KMS-11 (cell line): ENCODE data around the gene PIK3CG.
"Not testable (repeated sequence)": the region's sequence is repeated elsewhere in the genome, so short reads cannot be mapped to it uniquely, and the experiment has no call there.

Experiments
- H2AFZ ChIP-seq: fragments of 200-600 bp; sonication (generic); 2 replicates; pipeline ENCODE4 v1.6.1; 2016; ENCODE audit warnings: antibody characterized with exemption, mixed run types, low read depth
- H3K27ac ChIP-seq: fragments of 200-600 bp; sonication (generic); 2 replicates; pipeline ENCODE4 v1.6.1; 2016; ENCODE audit warnings: mild to moderate bottlenecking, mixed run types
- H3K27me3 ChIP-seq: fragments of 200-600 bp; sonication (generic); 2 replicates; pipeline ENCODE4 v1.6.1; 2017; ENCODE audit warnings: mild to moderate bottlenecking, low read depth, mixed run types, moderate library complexity; ENCODE audit not compliant: insufficient read depth
- H3K36me3 ChIP-seq: fragments of 200-600 bp; sonication (generic); 2 replicates; pipeline ENCODE4 v1.6.1; 2017; ENCODE audit warnings: mild to moderate bottlenecking, mixed run types; ENCODE audit not compliant: insufficient read depth
- H3K4me1 ChIP-seq: fragments of 200-600 bp; sonication (generic); 2 replicates; pipeline ENCODE4 v1.6.1; 2016; ENCODE audit warnings: mild to moderate bottlenecking, low read depth, mixed run types; ENCODE audit not compliant: poor library complexity, severe bottlenecking
- H3K4me2 ChIP-seq: fragments of 200-600 bp; sonication (generic); 2 replicates; pipeline ENCODE4 v1.7.0; 2016; ENCODE audit warnings: mild to moderate bottlenecking, mixed run types
- H3K4me3 ChIP-seq: fragments of 200-600 bp; sonication (generic); IDR thresholded peaks from 2 replicates; pipeline ENCODE4 v1.6.1; 2017; ENCODE audit warnings: low read depth, low read length, mixed read lengths; ENCODE audit not compliant: insufficient read depth
- H3K79me2 ChIP-seq: fragments of 200-600 bp; sonication (generic); 2 replicates; pipeline ENCODE4 v1.6.1; 2016; ENCODE audit warnings: low read depth, mixed run types; ENCODE audit not compliant: insufficient read depth
- H3K9ac ChIP-seq: fragments of 200-600 bp; sonication (generic); 2 replicates; pipeline ENCODE4 v1.6.1; 2016; ENCODE audit warnings: mild to moderate bottlenecking, mixed run types
- H4K20me1 ChIP-seq: fragments of 200-600 bp; sonication (generic); 2 replicates; pipeline ENCODE4 v1.6.1; 2016; ENCODE audit warnings: mild to moderate bottlenecking, mixed run types; ENCODE audit not compliant: insufficient read depth
- TF ChIP-seq, protein P1 (sequence below): fragments of 200-600 bp; sonication (generic); conservative IDR thresholded peaks from 2 replicates; pipeline ENCODE4 v1.6.1; 2017; ENCODE audit warnings: low read depth, mild to moderate bottlenecking, antibody characterized with exemption, low read length, moderate library complexity, mixed read lengths

PIK3CG gene

DNA sequence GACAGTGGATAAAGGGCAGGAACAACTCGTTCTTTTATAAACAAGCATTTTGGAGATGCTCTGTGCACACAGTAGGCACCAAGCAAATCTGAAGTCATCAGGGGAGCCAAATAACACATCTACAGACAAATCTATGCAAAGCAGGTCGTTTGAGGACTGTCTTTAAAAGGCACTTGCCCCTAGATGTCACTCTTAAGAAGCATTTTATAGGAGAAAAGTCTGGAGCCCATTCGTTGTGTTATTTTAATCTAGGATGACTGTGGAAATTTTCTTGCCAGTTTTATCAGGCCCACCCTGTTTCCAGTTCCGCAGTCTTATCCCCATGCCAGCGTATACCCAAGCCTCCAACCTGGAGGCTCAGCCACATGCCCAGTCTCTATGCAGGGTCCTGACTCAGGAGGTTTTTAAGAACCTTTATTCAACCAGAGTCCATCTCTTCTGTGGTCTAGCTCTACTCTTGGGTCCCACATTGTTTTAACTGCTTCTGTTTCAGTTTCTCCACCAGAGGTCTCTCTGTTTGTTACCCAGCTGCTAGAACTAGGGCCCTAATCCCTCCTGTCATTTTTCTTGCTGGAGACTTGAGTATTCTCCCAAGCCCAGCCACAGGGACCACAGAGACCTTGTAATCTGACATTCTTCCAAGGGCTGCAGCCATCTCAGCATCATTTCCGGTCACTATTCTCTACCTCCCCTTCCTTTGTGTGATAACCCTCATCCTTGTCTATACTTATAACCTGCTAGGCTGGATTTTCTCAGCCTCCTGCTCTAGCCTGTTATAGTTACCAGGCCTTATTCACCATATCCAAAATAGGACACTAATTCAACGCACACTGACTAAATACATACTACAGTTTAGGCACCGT lies 26.7 kb downstream of the PIK3CG start:
- H3K79me2 ChIP-seq = no peaks in the 10 kb centered on the region
- H3K27me3 ChIP-seq = no peaks in the 10 kb centered on the region
- H3K36me3 ChIP-seq = no peaks in the 10 kb centered on the region
- H3K4me1 ChIP-seq = peaks cover 88% of the 10 kb centered on the region
- H3K27ac ChIP-seq = no peak overlapping the region; the same call in 1 of the 2 replicates
- H3K9ac ChIP-seq = no peak overlapping the region
- H3K4me3 ChIP-seq = no peak overlapping the region
- H2AFZ ChIP-seq = no peak overlapping the region
- TF ChIP-seq, protein P1, sequence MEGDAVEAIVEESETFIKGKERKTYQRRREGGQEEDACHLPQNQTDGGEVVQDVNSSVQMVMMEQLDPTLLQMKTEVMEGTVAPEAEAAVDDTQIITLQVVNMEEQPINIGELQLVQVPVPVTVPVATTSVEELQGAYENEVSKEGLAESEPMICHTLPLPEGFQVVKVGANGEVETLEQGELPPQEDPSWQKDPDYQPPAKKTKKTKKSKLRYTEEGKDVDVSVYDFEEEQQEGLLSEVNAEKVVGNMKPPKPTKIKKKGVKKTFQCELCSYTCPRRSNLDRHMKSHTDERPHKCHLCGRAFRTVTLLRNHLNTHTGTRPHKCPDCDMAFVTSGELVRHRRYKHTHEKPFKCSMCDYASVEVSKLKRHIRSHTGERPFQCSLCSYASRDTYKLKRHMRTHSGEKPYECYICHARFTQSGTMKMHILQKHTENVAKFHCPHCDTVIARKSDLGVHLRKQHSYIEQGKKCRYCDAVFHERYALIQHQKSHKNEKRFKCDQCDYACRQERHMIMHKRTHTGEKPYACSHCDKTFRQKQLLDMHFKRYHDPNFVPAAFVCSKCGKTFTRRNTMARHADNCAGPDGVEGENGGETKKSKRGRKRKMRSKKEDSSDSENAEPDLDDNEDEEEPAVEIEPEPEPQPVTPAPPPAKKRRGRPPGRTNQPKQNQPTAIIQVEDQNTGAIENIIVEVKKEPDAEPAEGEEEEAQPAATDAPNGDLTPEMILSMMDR = peak; percentile 31
- peak overlapping the region; percentile 48; the same call in 1 of the 2 replicates for H3K4me2 ChIP-seq
- H4K20me1 ChIP-seq = no peaks in the 10 kb centered on the region

DNA sequence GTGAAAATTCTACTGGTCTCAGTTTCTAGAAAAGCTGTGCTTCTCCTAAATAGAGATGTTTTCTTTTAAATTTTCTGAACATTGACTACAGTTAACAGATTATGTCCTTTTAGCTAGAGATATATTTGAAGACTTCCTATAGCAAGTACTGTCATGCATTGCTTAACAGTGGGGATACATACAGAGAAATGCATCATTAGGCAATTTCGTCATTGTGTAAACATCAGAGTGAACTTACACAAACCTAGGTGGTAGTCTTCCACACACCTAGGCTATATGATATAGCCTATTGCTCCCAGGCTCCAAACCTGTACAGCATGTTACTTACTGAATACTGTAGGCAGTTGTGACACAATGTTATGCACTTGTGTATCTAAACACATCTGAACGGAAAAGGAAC lies 28.5 kb downstream of the PIK3CG start:
- Histone ChIP-seq H3K4me2 (no peak overlapping the region), H3K4me1 (peaks cover 69% of the 10 kb centered on the region), H2AFZ (no peak overlapping the region), H3K27ac (no peak overlapping the region), H3K4me3 (no peak overlapping the region), H3K36me3 (no peaks in the 10 kb centered on the region), H4K20me1 (no peaks in the 10 kb centered on the region), H3K9ac (no peak overlapping the region), H3K79me2 (no peaks in the 10 kb centered on the region), H3K27me3 (no peaks in the 10 kb centered on the region)
- TF ChIP-seq, protein P1 = no peak

DNA sequence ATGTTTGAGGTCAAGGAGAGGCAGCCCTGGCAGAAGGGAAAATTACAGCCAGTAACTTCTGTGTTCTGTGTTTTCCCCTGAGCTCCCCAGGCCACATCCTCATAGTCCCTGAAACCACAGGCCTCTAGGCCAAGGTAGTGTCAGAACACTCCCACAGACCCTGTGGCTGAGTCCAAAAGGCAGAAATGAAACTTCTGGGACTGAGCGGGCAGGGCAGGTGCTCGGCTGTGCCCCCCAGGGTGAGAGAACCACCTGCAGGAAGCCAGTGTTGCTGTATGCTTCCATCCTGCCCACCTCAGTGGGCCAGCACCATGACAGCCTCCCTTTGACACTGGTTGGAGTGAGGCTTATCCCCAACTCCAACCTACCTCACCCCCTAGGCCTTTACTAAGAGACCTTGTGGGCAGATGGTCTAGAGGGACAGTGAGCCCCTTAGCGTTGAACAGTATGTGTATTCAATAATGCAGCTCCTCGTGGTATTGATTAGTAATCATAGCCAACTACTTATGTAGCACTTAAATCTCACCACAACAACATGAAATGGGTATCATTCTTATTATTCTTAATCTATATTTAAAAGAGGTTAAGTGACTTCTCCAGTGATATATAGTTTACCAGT lies 30.3 kb downstream of the PIK3CG start:
- Histone ChIP-seq H3K4me2 (peak overlapping the region; percentile 88), H3K79me2 (no peaks in the 10 kb centered on the region), H3K36me3 (no peaks in the 10 kb centered on the region), H4K20me1 (no peaks in the 10 kb centered on the region), H2AFZ (no peak overlapping the region), H3K27ac (peak overlapping the region; percentile 47), H3K4me1 (peaks cover 61% of the 10 kb centered on the region), H3K4me3 (no peak overlapping the region), H3K27me3 (no peaks in the 10 kb centered on the region), H3K9ac (no peak overlapping the region)
- TF ChIP-seq, protein P1 = no peak

DNA sequence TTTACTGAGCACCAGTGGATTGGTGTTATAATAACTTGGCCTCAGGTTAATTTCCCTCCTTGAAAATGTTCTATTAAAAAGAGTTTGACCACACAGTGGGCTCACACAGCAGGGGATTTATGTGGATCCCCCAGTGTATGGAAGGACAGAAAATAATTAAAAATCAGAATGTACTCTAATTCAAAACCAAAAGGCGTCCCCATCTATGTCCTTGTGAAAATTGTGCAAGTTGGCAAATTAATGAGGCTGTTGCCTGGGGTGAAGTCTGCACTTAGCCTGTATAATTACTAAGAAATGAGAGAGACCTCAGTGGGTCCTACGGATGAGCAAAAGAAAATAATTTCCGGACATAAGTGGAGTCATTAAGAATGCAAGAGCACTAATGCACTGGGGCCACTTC lies 31.1 kb downstream of the PIK3CG start:
- H3K27me3 ChIP-seq = no peaks in the 10 kb centered on the region
- H3K4me2 ChIP-seq = peak overlapping the region; percentile 88; the same call in 1 of the 2 replicates
- no peak overlapping the region for H2AFZ ChIP-seq
- no peak overlapping the region for H3K4me3 ChIP-seq
- TF ChIP-seq, protein P1 = no peak
- peaks cover 52% of the 10 kb centered on the region for H3K4me1 ChIP-seq
- no peaks in the 10 kb centered on the region for H4K20me1 ChIP-seq
- no peaks in the 10 kb centered on the region for H3K36me3 ChIP-seq
- no peak overlapping the region for H3K27ac ChIP-seq
- H3K9ac ChIP-seq = no peak overlapping the region
- no peaks in the 10 kb centered on the region for H3K79me2 ChIP-seq

DNA sequence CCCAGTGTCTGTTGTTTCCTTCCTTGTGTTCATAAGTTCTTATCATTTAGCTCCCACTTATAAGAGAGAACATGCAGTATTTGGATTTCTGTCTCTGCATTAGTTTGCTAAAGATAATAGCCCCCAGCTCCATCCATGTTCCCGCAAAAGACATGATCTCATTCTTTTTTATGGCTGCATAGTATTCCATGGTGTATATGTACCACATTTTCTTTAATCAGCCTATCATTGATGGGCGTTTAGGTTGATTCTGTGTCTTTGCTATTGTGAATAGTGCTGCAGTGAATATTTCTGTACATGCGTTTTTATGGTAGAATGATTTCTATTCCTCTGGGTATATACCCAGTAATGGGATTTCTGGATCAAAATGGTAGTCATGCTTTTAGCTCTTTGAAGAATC lies 32.5 kb downstream of the PIK3CG start:
- not testable (repeated sequence) for H3K4me2 ChIP-seq, H3K27ac ChIP-seq, H3K27me3 ChIP-seq, H3K4me3 ChIP-seq, H3K79me2 ChIP-seq, H2AFZ ChIP-seq, H4K20me1 ChIP-seq, H3K36me3 ChIP-seq, H3K9ac ChIP-seq
- H3K4me1 ChIP-seq = peaks cover 39% of the 10 kb centered on the region

DNA sequence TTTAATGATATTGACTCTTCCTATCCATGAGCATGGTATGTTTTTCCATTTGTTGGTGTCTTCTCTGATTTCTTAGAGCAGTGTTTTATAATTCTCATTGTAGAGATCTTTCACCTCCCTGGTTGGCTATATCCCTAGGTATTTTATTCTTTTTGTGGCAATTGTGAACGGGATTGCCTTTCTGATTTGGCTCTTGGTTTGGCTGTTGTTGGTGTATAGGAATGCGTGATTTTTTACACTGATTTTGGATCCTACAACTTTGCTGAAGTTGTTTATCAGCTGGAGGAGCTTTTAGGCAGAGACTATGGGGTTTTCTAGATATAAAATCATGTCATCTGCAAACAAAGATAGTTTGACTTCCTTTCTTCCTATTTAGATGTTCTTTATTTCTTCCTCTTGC lies 33.9 kb downstream of the PIK3CG start:
- H3K4me3 ChIP-seq, H4K20me1 ChIP-seq, H3K4me2 ChIP-seq: not testable (repeated sequence)

More for the DNA sequence above, 33.9 kb downstream of the PIK3CG start:
- not testable (repeated sequence) for H3K9ac ChIP-seq, H2AFZ ChIP-seq, H3K36me3 ChIP-seq, H3K27me3 ChIP-seq, H3K79me2 ChIP-seq, H3K27ac ChIP-seq
- H3K4me1 ChIP-seq = peaks cover 26% of the 10 kb centered on the region
